CD1c-positive myeloid dendritic cell (primary cell): ENCODE results near the gene TAF3.

ENCODE experiments used
- DNase-seq: peaks from one replicate; pipeline ENCODE4 v3.0.0-alpha.2; 2016; ENCODE audit errors: extremely low spot score

TAF3 gene

DNA sequence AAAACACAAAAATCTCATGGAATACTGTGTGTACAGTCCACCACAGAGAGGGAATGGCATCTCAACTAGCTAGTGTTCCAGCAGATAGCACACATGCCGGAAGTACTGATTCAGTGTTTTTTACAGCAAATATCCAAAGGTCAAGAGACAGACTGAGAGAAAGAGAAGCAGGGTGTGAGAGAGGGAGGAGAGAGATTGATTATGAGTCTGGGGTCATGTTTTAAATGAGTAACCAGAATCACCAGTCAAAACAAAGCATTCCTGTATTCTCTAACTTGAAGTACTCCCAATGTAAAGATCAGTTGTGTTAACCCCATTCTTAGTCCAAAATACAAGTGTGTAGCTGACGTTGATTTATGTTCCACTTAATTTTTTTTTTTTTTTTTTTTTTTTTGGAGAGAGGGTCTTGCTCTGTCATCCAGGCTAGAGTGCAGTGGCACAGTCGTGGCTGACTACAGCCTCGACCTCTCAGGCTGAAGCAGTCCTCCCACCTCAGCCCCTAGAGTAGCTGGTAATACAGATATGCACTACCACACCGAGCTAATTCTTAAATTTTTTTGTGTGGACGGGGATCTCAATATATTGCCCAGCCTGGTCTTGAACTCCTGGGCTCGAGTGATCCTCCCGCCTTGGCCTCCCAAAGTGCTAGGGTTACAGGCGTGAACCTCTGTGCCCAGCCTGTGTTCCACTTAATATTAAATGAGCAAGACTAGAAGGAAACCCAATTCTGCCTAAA is 114.2 kb downstream of the TAF3 start:
- DNase-seq: no peak

DNA sequence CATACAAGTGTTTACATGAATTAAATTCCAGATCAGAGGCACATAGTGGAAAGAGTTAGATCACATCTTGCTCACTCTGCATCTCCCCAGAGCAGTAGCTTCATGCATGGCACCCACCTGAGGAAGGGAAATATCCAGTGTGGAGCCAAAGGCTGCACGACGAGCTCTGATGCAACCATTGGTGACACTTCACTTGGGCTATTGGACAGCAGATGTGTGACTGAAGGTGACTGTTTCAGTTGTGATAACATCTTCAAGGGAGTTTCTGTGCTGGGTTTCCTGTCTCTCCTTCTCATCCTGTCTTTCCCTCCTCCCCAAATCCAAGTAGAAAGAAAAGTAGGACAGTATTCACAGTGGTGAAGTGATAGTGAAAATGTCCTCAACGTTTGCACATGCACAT is 115.0 kb downstream of the TAF3 start:
- no peak for DNase-seq

DNA sequence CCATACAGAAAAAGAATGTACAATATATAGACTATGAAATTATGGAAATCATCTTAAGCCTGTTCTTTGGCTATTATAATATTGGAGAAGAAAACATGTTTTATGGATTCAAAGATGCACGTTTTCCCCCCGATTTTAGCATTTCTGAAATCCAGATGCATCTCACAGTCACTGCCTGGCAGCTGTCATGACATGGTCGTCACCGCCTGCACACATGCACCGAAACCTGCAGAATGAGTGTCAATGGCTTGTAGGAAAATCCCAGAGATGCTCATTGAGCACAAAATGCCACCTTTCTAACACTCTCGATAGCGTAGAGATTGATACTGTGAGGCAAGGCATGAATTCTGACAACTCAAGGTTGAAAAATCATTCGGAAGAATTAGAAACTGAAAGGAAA is 115.5 kb downstream of the TAF3 start:
- no peak for DNase-seq

- DNase-seq: no peak
Observed at GRCh38 chr10:7937315-7937945, 119.1 kb downstream of the TAF3 start.

DNA sequence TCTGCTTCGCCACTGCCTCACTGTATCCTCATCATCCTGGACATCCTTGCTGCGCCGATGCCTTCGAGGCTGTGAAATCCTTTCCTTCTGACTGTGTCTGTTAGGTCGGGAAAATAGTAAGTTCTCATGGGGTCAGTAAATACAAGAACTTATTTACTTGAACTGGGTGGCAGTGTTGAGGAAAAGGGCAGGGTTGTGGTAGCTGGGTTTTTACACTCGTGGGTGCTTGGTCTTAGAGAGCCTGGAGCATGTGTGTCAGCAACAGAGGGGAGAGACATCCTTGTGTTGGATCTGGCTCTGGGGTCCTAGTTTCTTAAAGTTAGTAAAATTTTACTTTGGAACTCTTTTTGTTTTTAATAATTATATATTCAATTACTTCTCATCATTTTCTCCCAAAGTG is 123.3 kb downstream of the TAF3 start:
- no peak for DNase-seq

- no peak for DNase-seq
Observed at GRCh38 chr10:7942316-7942715, 124.0 kb downstream of the TAF3 start.

DNA sequence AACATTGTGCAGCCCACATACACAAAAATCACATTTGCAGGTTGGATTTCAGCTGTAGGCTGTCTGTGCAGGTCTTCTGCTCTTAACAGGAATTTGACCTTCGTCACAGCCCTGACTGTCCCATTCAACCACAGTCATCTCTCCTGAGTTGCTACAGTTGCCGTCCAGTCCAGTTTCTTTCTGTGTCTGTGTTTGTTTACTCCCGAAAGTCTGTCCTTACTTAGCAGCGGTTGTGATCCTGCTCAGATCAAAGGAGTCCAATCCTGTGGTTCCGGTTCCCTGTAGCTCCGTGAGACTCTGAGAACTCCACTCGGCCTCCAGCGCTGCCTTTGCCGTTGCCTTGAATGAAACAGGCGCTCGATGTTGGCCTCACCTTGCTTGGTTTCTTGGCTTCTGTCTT is 124.6 kb downstream of the TAF3 start:
- DNase-seq: no peak

GRCh38 chr10:7944215-7944480 is 125.8 kb downstream of the TAF3 start:
- no peak for DNase-seq

DNA sequence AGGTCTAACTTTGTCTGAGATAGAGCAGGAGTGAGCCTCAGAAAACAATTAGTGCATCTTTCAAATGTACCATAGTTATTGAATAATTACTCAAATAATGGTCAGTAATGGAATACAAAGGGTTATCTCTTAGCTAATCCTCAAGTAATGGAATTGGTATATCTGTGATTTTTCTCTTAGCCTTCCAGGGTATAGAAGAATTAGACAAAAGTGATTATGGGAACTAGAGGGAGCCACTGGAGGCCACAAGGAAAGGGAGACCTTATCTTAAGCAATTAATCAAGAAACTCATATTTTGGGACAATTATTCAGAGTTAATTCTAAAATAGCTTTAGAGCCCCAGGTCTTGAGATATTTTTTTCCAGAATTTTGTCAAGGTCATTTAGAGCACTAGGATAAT is 126.2 kb downstream of the TAF3 start:
- no peak for DNase-seq

GRCh38 chr10:7945034-7945433 is 126.7 kb downstream of the TAF3 start:
- DNase-seq: no peak

- no peak for DNase-seq
Observed at GRCh38 chr10:7945469-7946187, 127.3 kb downstream of the TAF3 start.

GRCh38 chr10:7948371-7949000 is 130.2 kb downstream of the TAF3 start:
- DNase-seq: no peak

- no peak for DNase-seq
Observed at GRCh38 chr10:7950981-7951847, 132.9 kb downstream of the TAF3 start.

DNA sequence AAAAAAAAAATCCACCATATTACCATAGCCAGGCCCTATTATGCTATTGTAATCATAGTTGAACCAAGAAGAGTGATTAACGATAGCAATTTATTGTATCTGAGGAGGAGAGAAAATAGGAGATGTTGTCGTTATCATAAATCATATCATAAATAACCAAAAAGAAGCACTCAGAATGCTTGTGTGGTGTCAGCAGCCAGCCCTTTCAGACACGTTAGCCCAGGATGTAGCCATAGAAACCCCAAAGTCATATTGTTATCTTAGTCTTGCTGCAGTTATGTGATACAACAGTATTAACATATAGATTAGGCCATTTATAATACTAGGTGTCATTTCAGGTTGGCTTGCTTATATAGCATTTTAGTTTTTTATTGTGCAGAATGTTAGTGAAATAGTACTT is 134.0 kb downstream of the TAF3 start:
- DNase-seq: no peak

- no peak for DNase-seq
Observed at GRCh38 chr10:7953447-7953846, 135.1 kb downstream of the TAF3 start.

DNA sequence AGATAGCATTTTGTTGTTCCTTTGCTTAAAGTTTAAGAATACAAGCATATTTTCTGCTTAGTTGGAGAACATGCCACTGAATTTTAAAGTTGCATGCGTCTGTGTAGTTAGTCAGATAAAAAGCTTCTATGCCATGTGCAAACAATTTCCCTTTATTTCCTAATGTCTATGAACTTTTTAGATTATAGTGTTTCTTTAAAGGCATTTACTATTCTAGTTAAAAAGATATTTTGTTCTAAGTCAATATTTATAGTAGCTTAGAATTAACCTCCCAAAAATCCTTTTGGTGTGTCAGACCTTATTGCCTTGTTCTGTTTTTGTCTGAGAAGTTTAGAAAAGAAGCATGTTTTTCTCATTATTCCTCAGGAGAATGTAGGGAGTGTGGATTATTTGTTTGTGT is 137.1 kb downstream of the TAF3 start:
- DNase-seq: no peak

DNA sequence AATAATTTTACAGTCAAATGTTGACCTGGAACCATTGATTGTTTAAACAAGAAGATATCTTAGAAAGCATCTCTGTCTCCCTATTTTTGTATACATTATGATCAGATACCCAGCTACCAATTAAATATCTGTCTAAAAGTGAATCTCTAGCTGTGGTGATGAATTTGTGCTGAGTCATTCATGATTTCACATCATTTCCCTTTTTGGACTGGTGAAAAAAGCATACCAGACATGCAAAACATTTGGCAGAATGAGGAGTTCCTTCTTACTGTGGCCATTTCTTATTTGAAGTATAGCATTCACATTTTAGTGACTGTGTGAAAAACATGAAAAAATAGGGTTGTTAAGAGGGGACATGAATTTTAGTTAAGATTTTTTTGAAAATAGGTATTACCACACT is 138.2 kb downstream of the TAF3 start:
- peak; percentile 62 for DNase-seq

DNA sequence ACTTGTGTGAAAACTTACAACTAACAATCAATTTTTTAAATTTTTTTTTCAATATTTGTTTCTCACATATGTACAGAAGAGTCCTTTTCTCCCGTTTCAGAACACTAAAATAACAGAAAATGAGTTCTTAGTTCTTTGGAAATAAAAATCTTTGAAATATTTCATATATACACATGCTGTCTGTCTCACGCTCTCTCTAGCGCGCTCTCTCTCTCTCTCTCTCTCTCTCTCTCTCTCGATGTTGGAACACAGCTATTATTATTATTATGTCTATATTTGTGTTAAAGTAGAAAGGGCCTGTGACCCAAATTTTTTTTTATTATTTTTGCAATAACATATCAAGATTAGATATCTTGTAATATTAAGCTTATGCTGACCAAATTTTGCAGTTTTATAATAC is 139.3 kb downstream of the TAF3 start:
- DNase-seq: no peak

DNA sequence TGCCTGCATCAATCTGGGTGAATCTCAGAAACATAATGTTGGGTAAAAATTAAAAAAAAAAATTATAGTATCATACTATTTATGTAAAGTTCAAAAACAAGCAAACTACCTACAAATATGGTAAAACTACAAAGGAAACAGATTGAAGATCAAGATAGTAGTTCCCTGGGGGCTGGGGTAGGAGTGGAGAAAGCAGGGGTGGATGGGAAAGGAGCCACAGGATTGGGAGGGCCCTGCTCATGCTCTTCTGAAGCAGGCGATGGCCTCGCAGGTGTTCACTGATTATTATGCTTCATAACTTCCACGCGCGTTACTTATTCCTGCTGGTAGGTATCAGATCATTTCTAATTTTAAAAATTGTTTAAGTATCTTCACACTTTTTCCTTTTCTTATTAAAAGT is 140.1 kb downstream of the TAF3 start:
- no peak for DNase-seq

GRCh38 chr10:7960108-7960507 is 141.8 kb downstream of the TAF3 start:
- no peak for DNase-seq

GRCh38 chr10:7962592-7962991 is 144.3 kb downstream of the TAF3 start:
- no peak for DNase-seq

DNA sequence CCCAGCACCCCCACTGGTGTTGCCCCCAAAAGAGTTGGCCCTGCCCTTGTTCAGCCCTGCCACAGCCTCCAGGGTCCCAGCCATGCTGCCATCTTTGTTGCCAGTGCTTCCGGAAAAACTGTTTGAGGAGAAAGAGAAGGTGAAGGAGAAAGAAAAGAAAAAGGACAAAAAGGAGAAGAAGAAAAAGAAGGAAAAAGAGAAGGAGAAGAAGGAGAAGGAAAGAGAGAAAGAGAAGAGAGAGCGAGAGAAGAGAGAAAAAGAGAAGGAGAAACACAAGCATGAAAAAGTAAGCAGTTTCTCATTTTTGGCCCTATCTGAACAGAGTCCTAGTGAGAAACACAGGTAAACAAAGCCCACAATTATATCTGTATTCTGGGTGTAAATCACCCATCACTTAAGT is 147.2 kb downstream of the TAF3 start:
- no peak for DNase-seq
